Activated CD8-positive, alpha-beta memory T cell treated with anti-CD3 and anti-CD28 coated beads for 1 hour (primary cell): ENCODE measurements around the gene PDSS1.
A peak's percentile ranks its signal among the peaks of the same experiment; 100 is the strongest.
"Not testable (repeated sequence)": the region's sequence is repeated elsewhere in the genome, so short reads cannot be mapped to it uniquely, and the experiment has no call there.

Experiments
- DNase-seq, 2 donors: peaks; one replicate each; pipeline ENCODE4 v3.0.0-alpha.2; 2020; ENCODE audit warnings: low read depth in 1 of 2; ENCODE audit errors: extremely low read depth in 1 of 2

PDSS1 gene

GRCh38 chr10:26697163-26697921 lies at the start of gene PDSS1:
Gene PDSS1 (plus strand): TSS chr10:26697701. CDS start chr10:26697712, 11 bp downstream.
- peak; percentile 14 to 49 for DNase-seq

- not testable (repeated sequence) for DNase-seq
Observed at GRCh38 chr10:26648245-26648636, 49.3 kb upstream of the PDSS1 start.

- DNase-seq, result no peak
Observed at GRCh38 chr10:26650406-26650805, 47.1 kb upstream of the PDSS1 start.

GRCh38 chr10:26651476-26651875 lies 46.0 kb upstream of the PDSS1 start:
- not testable (repeated sequence) for DNase-seq

GRCh38 chr10:26653004-26653403 lies 44.5 kb upstream of the PDSS1 start:
- no peak for DNase-seq

- DNase-seq, result no peak
Observed at GRCh38 chr10:26655746-26656145, 41.8 kb upstream of the PDSS1 start.

- DNase-seq, result no peak
Observed at GRCh38 chr10:26662864-26663263, 34.6 kb upstream of the PDSS1 start.

- DNase-seq, result no peak
Observed at GRCh38 chr10:26665080-26666048, 32.1 kb upstream of the PDSS1 start.

- no peak for DNase-seq
Observed at GRCh38 chr10:26675873-26676257, 21.6 kb upstream of the PDSS1 start.

- DNase-seq, result no peak
Observed at GRCh38 chr10:26679588-26679987, 17.9 kb upstream of the PDSS1 start.

GRCh38 chr10:26681076-26681475 lies 16.4 kb upstream of the PDSS1 start:
- no peak for DNase-seq

GRCh38 chr10:26681971-26682370 lies 15.5 kb upstream of the PDSS1 start:
- not testable (repeated sequence) for DNase-seq

GRCh38 chr10:26682931-26683330 lies 14.6 kb upstream of the PDSS1 start:
- no peak for DNase-seq

- not testable (repeated sequence) for DNase-seq
Observed at GRCh38 chr10:26684667-26685264, 12.7 kb upstream of the PDSS1 start.

GRCh38 chr10:26685441-26685840 lies 12.1 kb upstream of the PDSS1 start:
- no peak for DNase-seq

- no peak for DNase-seq
Observed at GRCh38 chr10:26689399-26689798, 8.1 kb upstream of the PDSS1 start.

GRCh38 chr10:26690731-26691475 lies 6.6 kb upstream of the PDSS1 start:
- no peak for DNase-seq

GRCh38 chr10:26694536-26694935 lies 3.0 kb upstream of the PDSS1 start:
- not testable (repeated sequence) for DNase-seq

- DNase-seq, result no peak
Observed at GRCh38 chr10:26696786-26697162, 727 bp upstream of the PDSS1 start.

GRCh38 chr10:26697922-26698608 lies 564 bp downstream of the PDSS1 start:
- DNase-seq, result no peak
